ENCODE measurements around the gene TMEM91. TPM values are rescaled to one million over a fixed set of nuclear protein-coding genes. Genes with fewer than 3 reads are reported as not detected.

Gene TMEM91
- 2.6 and 5.5 TPM in 2 replicates for total RNA-seq

- peak; percentile 71 for DNase-seq (ENCODE audit: low read depth)
- peak within 1 kb of the TSS; percentile 67 for H3K4me3 ChIP-seq (ENCODE audit: low read depth, low read length)
- TF ChIP-seq CTCF (IDR thresholded peaks at IDR 0.05; ENCODE audit: insufficient read depth, low read depth, low read length), result no peak
Measured at GRCh38 chr19:41376241-41376997, at the start of gene TMEM91. TSS of gene TMEM91 (plus strand) at chr19:41376533. CDS start at chr19:41378310, 1,777 bp downstream.

- TF ChIP-seq CTCF (IDR thresholded peaks at IDR 0.05; ENCODE audit: insufficient read depth, low read depth, low read length), result no peak
- no peak overlapping the region for H3K4me3 ChIP-seq (ENCODE audit: low read depth, low read length)
- DNase-seq (ENCODE audit: low read depth), result no peak
Measured at GRCh38 chr19:41327076-41327575, 49.2 kb upstream of the TMEM91 start.

DNA sequence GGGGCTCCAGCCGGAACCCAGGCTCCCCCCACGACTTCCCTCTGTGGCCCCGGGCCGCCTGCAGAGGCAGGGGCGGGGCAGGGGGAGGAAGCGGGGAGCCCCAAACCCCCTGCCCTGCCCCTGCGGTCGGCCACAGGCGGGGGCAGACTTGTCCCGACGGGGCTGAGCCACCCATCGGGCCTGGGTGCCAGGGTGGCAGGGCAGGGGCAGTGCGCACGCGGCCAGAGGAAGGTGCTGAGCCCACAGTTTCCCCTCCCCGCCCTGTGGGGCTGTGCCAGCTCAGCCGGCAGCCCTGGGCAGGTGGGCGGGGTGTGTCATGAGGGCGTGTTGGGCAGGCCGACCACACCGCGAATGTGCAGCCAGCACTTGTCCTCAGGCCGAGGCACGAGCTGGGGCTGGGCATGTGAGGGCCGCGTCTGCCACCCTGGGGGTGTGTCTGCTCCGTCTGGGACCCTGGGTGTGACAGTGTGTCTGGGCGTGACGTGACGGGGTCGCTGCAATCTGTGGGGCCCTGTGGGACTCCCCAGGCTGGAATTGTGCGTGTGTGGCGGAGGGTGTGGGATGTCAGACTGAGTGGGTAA lies 48.7 kb upstream of the TMEM91 start:
- no peak for DNase-seq (ENCODE audit: low read depth)
- no peak for TF ChIP-seq CTCF (IDR thresholded peaks at IDR 0.05; ENCODE audit: insufficient read depth, low read depth, low read length)
- no peak overlapping the region for H3K4me3 ChIP-seq (ENCODE audit: low read depth, low read length)

DNA sequence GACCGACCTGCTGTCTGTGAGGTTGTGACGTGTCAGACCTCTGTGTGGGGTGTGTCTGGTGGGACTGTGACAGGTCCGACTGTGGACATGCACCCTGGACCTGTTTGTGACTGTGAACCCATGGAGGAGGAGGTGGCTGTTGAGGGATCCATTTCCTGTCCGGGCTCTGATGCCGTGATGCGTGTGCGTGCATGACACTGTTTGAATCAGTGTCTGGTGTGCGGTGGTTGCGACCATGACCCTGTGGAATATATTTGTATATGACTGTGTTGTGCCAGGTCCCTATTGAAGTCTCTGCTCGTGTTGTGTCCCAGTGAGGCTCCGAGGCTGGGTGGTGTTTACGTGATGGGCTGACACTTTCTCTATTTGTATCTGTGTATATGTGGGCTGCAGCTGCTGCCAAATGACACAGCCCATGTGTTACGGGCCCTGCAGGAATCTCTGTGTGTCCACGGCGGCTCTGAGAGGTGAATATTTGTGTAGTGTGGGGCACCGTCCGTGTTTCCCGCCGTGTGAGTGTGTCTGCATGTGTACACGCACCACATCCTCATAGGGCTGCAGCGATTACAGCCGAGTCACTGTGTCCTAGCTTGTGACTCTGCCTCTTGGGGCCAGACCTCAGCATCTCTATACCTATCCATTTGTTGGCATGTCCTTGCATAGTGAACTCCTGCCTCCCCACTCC lies 48.0 kb upstream of the TMEM91 start:
- TF ChIP-seq CTCF (IDR thresholded peaks at IDR 0.05; ENCODE audit: insufficient read depth, low read depth, low read length), result no peak
- no peak overlapping the region for H3K4me3 ChIP-seq (ENCODE audit: low read depth, low read length)
- DNase-seq (ENCODE audit: low read depth), result peak; percentile 30

DNA sequence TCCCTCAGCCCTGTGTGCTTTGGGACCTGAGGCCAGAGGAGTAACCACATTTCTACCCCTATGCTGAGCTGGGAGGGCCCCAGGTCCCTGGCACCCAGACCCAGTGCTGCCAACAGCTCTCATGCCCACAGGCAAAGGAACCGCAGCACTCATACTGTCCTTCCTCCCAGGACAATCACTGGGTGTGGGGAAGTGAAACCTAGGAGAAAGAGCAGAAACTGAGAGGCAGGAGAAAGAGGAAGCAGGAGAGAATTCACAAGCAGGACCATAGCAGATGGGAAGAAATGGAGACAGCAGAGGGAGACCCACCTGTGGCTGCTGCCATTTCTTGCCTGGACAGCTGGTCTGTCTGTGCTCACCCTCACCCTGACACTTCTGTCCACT lies 47.5 kb upstream of the TMEM91 start:
- TF ChIP-seq CTCF (IDR thresholded peaks at IDR 0.05; ENCODE audit: insufficient read depth, low read depth, low read length), result no peak
- H3K4me3 ChIP-seq (ENCODE audit: low read depth, low read length), result no peak overlapping the region
- DNase-seq (ENCODE audit: low read depth), result no peak

DNA sequence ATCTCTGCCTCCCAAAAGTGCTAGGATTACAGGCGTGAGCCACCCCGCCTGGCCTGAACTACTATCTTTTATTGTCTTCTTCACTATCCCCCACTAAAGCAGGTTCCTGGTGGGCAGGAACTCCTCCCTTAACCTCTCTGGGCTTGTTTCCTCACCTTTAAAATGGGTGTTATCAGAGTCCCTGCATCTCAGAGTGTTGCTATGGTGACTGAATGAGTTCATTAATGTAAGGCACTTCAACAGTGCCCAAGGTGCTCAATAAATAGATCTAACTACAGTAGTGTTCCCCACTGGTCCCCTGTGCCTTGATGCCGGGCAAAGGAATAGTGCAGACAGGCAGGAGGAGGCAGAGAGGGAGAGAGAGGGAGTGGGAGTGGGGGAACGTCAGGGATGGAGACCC lies 45.9 kb upstream of the TMEM91 start:
- no peak for DNase-seq (ENCODE audit: low read depth)
- no peak overlapping the region for H3K4me3 ChIP-seq (ENCODE audit: low read depth, low read length)
- no peak for TF ChIP-seq CTCF (IDR thresholded peaks at IDR 0.05; ENCODE audit: insufficient read depth, low read depth, low read length)

Data from fibroblast of villous mesenchyme (primary cell).